ENCODE measurements around the gene POLR2L. TPM values are rescaled to one million over a fixed set of nuclear protein-coding genes. Genes with fewer than 3 reads are reported as not detected.

POLR2L gene
- total RNA-seq, 1 experiment from 2014 or later: 211 TPM

DNA sequence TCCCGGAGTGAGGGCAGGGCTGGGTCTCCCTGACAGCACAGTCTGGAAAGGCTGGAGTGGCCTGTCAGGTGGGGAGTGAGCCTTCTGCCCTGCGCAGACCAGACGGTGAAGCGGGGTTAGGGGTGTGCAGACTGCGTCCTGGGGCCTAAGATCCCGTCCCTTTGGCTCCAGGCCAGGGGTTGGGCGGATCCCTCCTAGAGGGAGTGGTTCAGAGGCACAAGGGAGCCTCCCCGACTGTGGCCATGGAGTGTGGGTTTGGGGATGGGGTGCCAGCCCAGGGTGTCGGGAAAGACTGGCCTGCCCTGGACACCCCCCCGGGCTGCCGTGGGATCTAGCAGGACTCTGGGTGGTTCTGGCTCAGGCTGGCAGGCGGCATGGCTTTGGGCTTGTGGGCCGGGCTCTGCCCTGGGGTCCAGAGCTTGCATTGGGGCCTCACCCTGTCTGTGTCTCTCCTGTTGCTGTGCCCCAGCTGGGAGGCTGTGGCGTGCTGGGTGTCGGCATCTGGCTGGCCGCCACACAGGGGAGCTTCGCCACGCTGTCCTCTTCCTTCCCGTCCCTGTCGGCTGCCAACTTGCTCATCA lies 19.8 kb upstream of the POLR2L start:
- ATAC-seq (peak; percentile 19), DNase-seq (ENCODE audit: low read depth, low spot score) (no peak)
- Histone ChIP-seq H3K27ac (ENCODE audit: low read depth, low read length) (no peak overlapping the region), H3K79me2 (ENCODE audit: insufficient read depth, low read length) (no peaks in the 10 kb centered on the region), H3K36me3 (ENCODE audit: control insufficient read depth in 1 of 2, insufficient read depth in 2 of 2, low read length in 2 of 2) (no peaks in the 10 kb centered on the region), H4K20me1 (ENCODE audit: insufficient read depth) (no peaks in the 10 kb centered on the region), H3K9me2 (ENCODE audit: insufficient read depth) (no peaks in the 10 kb centered on the region), H2AFZ (ENCODE audit: low read depth, low read length, poor library complexity, severe bottlenecking) (no peak overlapping the region), H3K4me1 (ENCODE audit: control insufficient read depth in 1 of 2, insufficient read depth in 2 of 2, low read length in 2 of 2) (peaks cover 7 to 31% of the 10 kb centered on the region in 2 experiments), H3K4me3 (replicated peaks in 1 of 2; ENCODE audit: low read depth in 1 of 2, low read length in 2 of 2) (no peak overlapping the region), H3K4me2 (ENCODE audit: low read length) (no peak overlapping the region), H3K9ac (ENCODE audit: low read length) (no peak overlapping the region), H3K27me3 (ENCODE audit: insufficient read depth, low read length) (no peaks in the 10 kb centered on the region), H3K9me3 (ENCODE audit: control insufficient read depth in 1 of 2, insufficient read depth in 1 of 2, low read depth in 1 of 2, low read length in 2 of 2) (no peaks in the 10 kb centered on the region)
- CTCF ChIA-PET: interaction anchor here (0.7 kb wide), 1 partner anchor 389 kb away, joined by 4 read pairs; no protein-coding TSS in a partner anchor
- intact Hi-C loops (cut with micrococcal nuclease): no loop called here
- BruUV-seq (replicated peaks): no TSS peak
- TF ChIP-seq, protein P1, sequence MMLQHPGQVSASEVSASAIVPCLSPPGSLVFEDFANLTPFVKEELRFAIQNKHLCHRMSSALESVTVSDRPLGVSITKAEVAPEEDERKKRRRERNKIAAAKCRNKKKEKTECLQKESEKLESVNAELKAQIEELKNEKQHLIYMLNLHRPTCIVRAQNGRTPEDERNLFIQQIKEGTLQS (IDR thresholded peaks at IDR 0.05): no peak
- TF ChIP-seq, protein P2, sequence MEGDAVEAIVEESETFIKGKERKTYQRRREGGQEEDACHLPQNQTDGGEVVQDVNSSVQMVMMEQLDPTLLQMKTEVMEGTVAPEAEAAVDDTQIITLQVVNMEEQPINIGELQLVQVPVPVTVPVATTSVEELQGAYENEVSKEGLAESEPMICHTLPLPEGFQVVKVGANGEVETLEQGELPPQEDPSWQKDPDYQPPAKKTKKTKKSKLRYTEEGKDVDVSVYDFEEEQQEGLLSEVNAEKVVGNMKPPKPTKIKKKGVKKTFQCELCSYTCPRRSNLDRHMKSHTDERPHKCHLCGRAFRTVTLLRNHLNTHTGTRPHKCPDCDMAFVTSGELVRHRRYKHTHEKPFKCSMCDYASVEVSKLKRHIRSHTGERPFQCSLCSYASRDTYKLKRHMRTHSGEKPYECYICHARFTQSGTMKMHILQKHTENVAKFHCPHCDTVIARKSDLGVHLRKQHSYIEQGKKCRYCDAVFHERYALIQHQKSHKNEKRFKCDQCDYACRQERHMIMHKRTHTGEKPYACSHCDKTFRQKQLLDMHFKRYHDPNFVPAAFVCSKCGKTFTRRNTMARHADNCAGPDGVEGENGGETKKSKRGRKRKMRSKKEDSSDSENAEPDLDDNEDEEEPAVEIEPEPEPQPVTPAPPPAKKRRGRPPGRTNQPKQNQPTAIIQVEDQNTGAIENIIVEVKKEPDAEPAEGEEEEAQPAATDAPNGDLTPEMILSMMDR (IDR thresholded peaks at IDR 0.05 in 2 of 3, conservative IDR thresholded peaks at IDR 0.05 in 1 of 3; ENCODE audit: borderline replicate concordance in 1 of 3, insufficient read depth in 1 of 3, low read depth in 2 of 3, low read length in 2 of 3): no peak
- TF ChIP-seq SP1 (IDR thresholded peaks at IDR 0.05; ENCODE audit: low read depth): no peak
- no peak for TF ChIP-seq CBX3 (IDR thresholded peaks at IDR 0.05; ENCODE audit: low read depth)
- TF ChIP-seq, protein P3, sequence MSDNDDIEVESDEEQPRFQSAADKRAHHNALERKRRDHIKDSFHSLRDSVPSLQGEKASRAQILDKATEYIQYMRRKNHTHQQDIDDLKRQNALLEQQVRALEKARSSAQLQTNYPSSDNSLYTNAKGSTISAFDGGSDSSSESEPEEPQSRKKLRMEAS (IDR thresholded peaks at IDR 0.05): no peak
- TF ChIP-seq ELF1 (IDR thresholded peaks at IDR 0.05; ENCODE audit: borderline replicate concordance, low read depth): no peak
- no peak for TF ChIP-seq EGR1 (IDR thresholded peaks at IDR 0.05; ENCODE audit: low read depth)
- TF ChIP-seq EZH2 (IDR thresholded peaks at IDR 0.05): no peak
- TF ChIP-seq SRF (IDR thresholded peaks at IDR 0.05; ENCODE audit: low read depth): no peak
- POLR2A ChIA-PET: no interaction called here
- RAD21 ChIA-PET (ENCODE audit: low non-redundant PET in 1 of 2, low total read pairs in 2 of 2, uncharacterized antibody in 2 of 2, unreplicated experiment in 2 of 2): interaction anchor here in 1 of 2 experiments (1.0 kb wide), 1 partner anchor 16 kb away, joined by 3 read pairs; no protein-coding TSS in a partner anchor
